ENCODE results near the gene RAB30.

RAB30 gene

DNA sequence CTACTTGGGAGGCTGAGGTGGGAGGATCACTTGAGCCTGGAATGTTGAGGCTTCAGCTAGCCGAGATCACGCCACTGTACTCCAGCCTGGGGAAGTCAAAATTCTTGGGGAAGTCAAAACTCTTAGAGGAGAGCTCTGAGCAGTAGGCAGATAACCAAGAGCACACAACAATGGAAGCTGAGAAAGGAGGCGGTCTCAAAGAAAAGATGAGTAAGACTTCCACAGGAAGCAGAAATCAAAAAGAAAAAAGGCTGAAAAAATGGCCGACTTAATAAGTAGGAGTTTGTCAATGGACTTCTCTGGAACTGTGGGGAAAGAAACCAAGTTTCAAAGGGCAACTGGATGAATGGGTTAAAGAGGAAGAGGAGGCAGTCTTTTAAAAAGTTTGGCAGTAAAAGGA lies 32.1 kb downstream of the RAB30 start:
- DNase-seq (ENCODE audit: low read depth): no peak

DNA sequence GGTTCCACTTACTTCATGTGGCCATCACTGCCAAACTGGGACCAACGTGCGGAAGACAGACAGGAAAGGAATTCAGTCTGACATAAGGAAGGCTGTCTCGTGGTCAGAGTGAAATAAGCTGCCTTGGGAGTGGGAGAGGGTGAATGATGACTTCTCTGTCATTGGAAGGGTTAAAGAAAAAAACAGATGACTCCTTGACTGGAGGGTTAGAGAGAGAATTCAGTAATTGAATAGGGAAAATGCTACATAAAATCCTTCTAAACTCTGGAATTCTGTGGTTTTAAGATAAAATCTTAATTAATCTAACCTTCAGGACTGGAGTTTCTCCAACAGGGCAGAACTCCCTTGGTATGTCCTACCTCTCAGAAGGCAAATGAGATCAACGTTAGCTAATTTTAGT lies 33.8 kb downstream of the RAB30 start:
- no peak for DNase-seq (ENCODE audit: low read depth)

- DNase-seq (ENCODE audit: low read depth): no peak
These were observed 35.0 kb downstream of the RAB30 start for GRCh38 chr11:83036701-83037100.

DNA sequence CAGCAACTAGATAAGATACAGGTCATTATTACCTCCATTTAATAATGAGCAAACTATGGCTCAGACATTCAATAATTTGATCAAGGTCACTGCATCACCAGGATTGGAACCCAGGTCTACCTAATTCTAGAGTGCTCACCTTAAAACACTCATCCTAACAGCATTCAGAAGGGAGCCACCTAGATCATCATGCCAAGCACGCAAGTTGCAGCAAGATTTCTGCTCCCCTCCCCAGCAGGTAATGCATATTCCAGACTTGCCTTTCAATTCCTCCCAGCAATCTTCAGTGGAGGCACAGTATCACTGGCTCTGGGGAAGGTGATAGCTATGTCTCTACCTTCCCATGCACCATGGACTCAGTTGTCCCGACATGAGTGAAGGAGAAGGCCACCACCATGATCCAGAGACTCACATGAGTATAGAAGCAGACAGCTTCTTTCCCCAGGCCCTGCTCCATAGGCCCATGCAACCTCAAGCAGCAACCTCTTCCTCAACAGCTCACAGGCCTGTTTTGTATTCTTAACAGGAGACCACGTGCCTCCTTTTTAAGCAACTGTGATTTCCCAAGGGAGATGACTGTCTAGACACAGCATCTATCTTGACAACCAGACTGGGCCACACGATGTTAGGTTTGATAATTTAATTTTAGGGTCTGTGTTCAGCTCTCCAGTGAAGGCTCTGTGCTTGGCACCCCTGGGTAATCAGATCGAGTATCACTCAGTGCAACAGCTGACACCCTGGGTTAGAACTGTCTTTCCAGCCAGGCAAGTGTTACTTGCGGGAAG lies 36.4 kb downstream of the RAB30 start:
- peak; percentile 72 for DNase-seq (ENCODE audit: low read depth)

DNA sequence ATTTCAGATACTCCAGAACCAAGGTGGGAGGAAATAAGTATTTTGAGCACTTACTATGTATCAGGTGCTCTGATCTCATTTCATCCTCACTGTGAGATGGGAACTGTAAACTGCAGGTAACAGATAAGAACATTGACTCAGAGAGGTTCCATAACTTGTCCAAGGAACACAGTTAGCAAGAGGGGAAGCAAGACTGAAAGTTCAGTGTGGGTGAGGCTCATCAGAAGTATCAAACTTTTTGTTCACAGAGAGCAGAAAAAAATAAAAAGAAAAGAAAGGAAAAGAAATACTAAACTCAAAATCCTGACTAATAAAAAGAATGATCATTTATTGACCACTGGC lies 37.1 kb downstream of the RAB30 start:
- no peak for DNase-seq (ENCODE audit: low read depth)

DNA sequence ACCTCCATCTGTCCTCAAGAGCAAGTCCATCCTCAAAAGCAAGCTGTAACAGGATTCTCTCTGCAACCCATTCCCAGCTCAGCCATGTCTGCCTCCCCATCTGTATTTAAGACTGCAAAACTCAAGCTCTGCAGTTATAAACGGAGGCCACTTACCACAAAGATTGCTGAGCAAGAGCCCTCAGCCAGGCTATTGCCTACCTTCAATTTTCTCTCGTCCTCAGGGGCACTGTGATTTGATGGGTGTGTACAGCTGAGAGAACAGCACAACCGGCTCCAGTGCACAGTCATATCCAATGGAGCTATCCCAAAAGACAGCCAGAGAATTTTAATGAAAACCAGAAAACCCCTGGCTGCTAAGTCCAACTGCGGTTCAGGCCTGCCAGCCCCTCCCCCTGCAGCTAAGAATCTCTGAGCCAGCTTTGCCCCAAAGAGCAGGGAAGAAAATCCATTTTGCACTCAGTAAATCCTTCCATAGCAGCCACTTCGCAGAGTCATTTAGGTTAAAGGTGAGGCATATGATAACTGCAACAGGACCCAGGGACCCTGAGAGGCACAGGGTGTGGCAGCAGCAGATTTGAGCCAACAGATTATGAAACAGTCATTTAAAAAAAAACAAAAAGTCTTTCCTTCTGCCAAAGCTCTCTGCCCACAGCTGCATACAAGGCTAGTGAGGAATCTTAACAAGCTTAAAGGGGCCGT lies 37.6 kb downstream of the RAB30 start:
- peak; percentile 94 for DNase-seq (ENCODE audit: low read depth)

DNA sequence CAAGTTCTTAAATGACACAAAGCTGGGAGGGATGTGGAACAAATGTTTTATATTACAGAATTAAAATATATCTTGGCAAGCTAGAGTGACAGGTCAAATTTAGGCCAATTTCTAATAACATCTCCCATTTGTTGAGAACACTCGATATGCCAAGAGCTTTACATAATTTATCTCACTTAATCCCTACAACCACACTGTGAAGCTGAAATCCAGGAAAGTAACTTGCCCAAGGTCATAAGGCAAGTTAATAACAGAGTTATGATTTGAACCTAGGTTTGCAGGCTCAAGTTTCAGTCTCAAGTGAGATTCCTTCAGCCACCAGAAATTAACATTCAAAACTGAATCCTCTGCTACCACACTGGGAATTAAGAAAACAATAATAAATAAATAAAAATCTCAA lies 38.3 kb downstream of the RAB30 start:
- no peak for DNase-seq (ENCODE audit: low read depth)

DNA sequence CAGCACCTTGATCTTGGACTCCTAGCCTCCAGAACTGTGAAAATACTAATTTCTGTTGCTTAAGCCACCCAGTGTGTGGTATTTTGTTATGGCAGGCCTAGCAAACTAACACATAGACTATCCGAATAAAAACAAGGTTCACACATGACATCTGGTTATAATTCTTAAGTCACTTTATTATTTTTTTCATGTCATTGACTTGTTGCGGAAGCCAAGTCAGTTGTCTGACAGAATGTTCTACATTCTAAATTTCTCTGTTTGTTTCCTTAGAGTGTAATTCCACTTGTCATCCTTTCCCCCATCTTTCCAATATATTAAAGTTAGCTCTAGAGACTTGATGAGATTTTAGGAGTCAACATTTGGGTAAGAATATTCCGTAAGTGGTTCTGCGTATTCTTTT lies 40.6 kb downstream of the RAB30 start:
- DNase-seq (ENCODE audit: low read depth): no peak

- no peak for DNase-seq (ENCODE audit: low read depth)
These were observed 43.9 kb downstream of the RAB30 start for GRCh38 chr11:83027794-83028193.

GRCh38 chr11:83027289-83027688 lies 44.4 kb downstream of the RAB30 start:
- DNase-seq (ENCODE audit: low read depth): no peak

DNA sequence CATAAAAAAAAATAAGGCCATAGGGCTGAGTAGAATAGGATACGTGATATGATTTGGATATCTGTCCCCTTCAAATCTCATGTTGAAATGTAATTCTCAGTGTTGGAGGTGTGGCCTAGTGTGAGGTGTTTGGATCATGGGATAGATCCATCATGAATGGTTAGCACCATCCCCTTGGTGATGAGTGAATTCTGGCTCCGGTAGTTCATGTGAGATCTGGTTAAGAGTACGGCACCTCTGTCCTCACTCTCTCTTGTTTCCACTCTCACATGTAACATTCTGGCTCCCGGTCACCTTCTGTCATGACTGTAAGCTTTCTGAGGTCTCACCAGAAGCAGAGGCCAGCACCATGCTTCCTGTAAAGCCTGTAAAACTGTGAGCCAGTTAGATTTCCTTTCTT lies 45.5 kb downstream of the RAB30 start:
- DNase-seq (ENCODE audit: low read depth): no peak

GRCh38 chr11:83025267-83025704 lies 46.4 kb downstream of the RAB30 start:
- DNase-seq (ENCODE audit: low read depth): peak; percentile 47

- no peak for DNase-seq (ENCODE audit: low read depth)
These were observed 47.3 kb downstream of the RAB30 start for GRCh38 chr11:83024270-83024854.

DNA sequence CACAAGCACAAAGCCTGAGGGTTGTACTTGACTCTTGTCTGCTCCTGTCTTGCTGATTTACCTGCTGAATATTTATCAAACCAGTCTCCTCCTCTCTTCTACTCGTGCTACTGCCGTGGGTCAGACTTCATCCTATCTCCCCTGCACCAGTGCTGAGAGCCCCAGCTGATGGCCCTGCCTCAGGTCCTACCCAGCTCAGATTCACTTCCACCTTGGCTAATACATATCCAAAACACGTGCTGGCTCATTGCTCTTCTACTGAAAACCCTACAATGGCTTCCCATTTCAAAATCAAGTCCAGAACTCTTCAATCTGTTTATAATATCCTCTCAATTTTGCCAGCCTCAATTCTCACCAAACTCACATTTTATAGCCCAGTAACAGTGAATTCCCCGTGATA lies 48.3 kb downstream of the RAB30 start:
- no peak for DNase-seq (ENCODE audit: low read depth)

- no peak for DNase-seq (ENCODE audit: low read depth)
These were observed 49.9 kb downstream of the RAB30 start for GRCh38 chr11:83021780-83022125.

DNA sequence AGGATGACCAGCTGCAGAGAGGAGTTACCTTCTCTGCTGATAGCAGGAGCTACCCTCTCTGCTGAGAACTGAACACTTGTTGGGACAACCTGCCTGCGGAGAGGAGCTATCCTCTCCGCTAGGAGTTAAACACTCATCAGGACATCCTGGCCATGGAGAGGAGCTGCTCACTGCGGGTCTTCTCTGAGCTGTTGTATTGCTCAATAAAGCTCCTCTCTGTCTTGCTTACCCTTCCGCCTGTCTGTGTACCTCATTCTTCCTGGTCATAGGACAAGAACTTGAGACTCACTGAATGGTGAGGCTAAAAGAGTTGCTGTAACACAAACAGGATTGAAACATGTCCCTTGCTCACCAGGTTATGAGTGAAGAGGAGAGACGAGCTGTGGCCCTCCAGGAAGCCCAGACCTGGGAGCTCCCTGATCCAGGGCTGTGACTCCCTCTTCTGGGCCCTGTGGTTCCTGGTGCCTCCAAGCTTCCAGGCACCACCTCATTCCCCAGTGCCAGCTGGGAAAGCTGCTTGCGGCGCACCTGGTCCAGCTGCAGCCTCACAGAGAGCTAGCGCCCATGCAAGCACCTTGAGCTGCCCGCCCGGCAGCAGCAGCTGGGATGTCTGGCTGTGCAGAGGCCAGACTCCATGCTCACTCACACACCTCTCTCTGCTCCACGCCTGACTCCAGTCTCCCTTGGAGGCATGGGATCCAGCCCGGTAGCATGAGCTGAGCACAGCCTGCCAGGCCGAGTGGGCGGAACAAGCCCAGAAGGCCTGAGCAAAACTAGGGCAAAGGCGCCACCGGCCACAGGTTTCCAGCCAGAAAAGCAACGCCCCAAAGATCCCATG lies 50.5 kb downstream of the RAB30 start:
- no peak for DNase-seq (ENCODE audit: low read depth)

GRCh38 chr11:83019888-83020579 lies 51.7 kb downstream of the RAB30 start:
- no peak for DNase-seq (ENCODE audit: low read depth)

- no peak for DNase-seq (ENCODE audit: low read depth)
These were observed 56.7 kb downstream of the RAB30 start for GRCh38 chr11:83014951-83015350.

- no peak for DNase-seq (ENCODE audit: low read depth)
These were observed 59.3 kb downstream of the RAB30 start for GRCh38 chr11:83012168-83013067.

- DNase-seq (ENCODE audit: low read depth): no peak
These were observed 60.1 kb downstream of the RAB30 start for GRCh38 chr11:83011333-83012167.
